Keratinocyte (primary cell): ENCODE results near the gene VPS18. TPM values are rescaled to one million over a fixed set of nuclear protein-coding genes. Genes with fewer than 3 reads are reported as not detected.

Source experiments
- DNase-seq: peaks from one replicate; pipeline ENCODE4 v3.0.0-alpha.2; 2011; ENCODE audit warnings: low read depth, missing footprints, low spot score
- FAIRE-seq: peaks from 2 replicates; lab custom pipeline; 2011; peaks lifted over from hg19 to GRCh38; lab: Jason Lieb, UNC
- H2AFZ ChIP-seq: 2 replicates; pipeline ENCODE4 v1.6.0; 2012; ENCODE audit warnings: low read length, control low read depth, inconsistent platforms; ENCODE audit not compliant: control insufficient read depth
- H3K27ac ChIP-seq: 2 replicates; pipeline ENCODE4 v1.5.1; 2011; ENCODE audit warnings: low read length; ENCODE audit not compliant: control insufficient read depth, insufficient read depth
- H3K27me3 ChIP-seq: 3 replicates; pipeline ENCODE4 v1.6.0; 2011; ENCODE audit warnings: low read length; ENCODE audit not compliant: control insufficient read depth, insufficient read depth; ENCODE audit errors: extremely low read depth
- H3K36me3 ChIP-seq, 2 experiments: 2 replicates in 1 of 2; 3 replicates in 1 of 2; pipeline ENCODE4 v1.5.1; 2011; ENCODE audit warnings: low read length in 2 of 2, mild to moderate bottlenecking in 1 of 2; ENCODE audit not compliant: control insufficient read depth in 2 of 2, insufficient read depth in 2 of 2; ENCODE audit errors: extremely low read depth in 1 of 2
- H3K4me1 ChIP-seq: 3 replicates; pipeline ENCODE4 v1.5.1; 2011; ENCODE audit warnings: low read length; ENCODE audit not compliant: control insufficient read depth, insufficient read depth; ENCODE audit errors: extremely low read depth
- H3K4me2 ChIP-seq: 3 replicates; pipeline ENCODE4 v1.6.0; 2011; ENCODE audit warnings: low read depth, low read length; ENCODE audit not compliant: control insufficient read depth, insufficient read depth; ENCODE audit errors: extremely low read depth
- H3K4me3 ChIP-seq, 3 experiments: fragments of 200-600 bp in 1 of 3; sonication (generic) in 1 of 3; 2 replicates in 2 of 3; 3 replicates in 1 of 3; pipeline ENCODE4 v1.5.1; 2011 to 2016; ENCODE audit warnings: low read length in 3 of 3, mild to moderate bottlenecking in 3 of 3, control low read depth in 2 of 3, inconsistent platforms in 1 of 3, low read depth in 1 of 3, mixed read lengths in 1 of 3, mixed run types in 1 of 3, moderate library complexity in 1 of 3; ENCODE audit not compliant: control insufficient read depth in 2 of 3, insufficient read depth in 2 of 3; ENCODE audit errors: extremely low read depth in 1 of 3
- H3K79me2 ChIP-seq: 2 replicates; pipeline ENCODE4 v1.6.0; 2012; ENCODE audit warnings: low read length; ENCODE audit not compliant: control insufficient read depth, insufficient read depth
- H3K9ac ChIP-seq: 3 replicates; pipeline ENCODE4 v1.6.0; 2011; ENCODE audit warnings: low read length; ENCODE audit not compliant: control insufficient read depth, insufficient read depth; ENCODE audit errors: extremely low read depth
- H3K9me1 ChIP-seq: 3 replicates; pipeline ENCODE4 v1.6.0; 2011; ENCODE audit warnings: low read length; ENCODE audit not compliant: control insufficient read depth, insufficient read depth; ENCODE audit errors: extremely low read depth
- H3K9me3 ChIP-seq: 2 replicates; pipeline ENCODE4 v1.5.1; 2012; ENCODE audit warnings: low read depth, low read length; ENCODE audit not compliant: control insufficient read depth
- H4K20me1 ChIP-seq: 3 replicates; pipeline ENCODE4 v1.6.0; 2011; ENCODE audit warnings: low read length; ENCODE audit not compliant: control insufficient read depth, insufficient read depth; ENCODE audit errors: extremely low read depth
- EZH2 ChIP-seq: IDR thresholded peaks from one replicate; pipeline ENCODE4 v1.6.1; 2012; ENCODE audit warnings: inconsistent platforms, mild to moderate bottlenecking, low read length, moderate library complexity
- dilution Hi-C: fragments of 300-500 bp; cut with MboI; formaldehyde crosslinking; loops from one replicate; pipeline ENCODE4 v1.7.0; 2020; ENCODE audit warnings: low sequenced_read_pairs; ENCODE audit not compliant: extremely low pct_ligation_motif_present
- polyA plus RNA-seq, 5 experiments: library from polyadenylated mRNA; depleted of rRNA in 3 of 5; stranded (reverse) in 3 of 5; stranded (forward) in 1 of 5; unstranded in 1 of 5; fragments of >200 nt; gene quantifications; 1 replicate in 1 of 5; 2 replicates in 3 of 5; 3 replicates in 1 of 5; pipeline versions ENCODE4 v1.2.1 to v1.2.3, GENCODE V29; 2011 to 2012; ENCODE audit warnings: missing spikeins in 2 of 5, low read depth in 1 of 5, low replicate concordance in 1 of 5
- TF ChIP-seq, protein P1 (sequence below), 3 experiments: IDR thresholded peaks in 1 of 3; conservative IDR thresholded peaks in 1 of 3; optimal IDR thresholded peaks in 1 of 3; 2 replicates in 2 of 3; 3 replicates in 1 of 3; pipeline versions ENCODE3 to v1.5.1; 2011; ENCODE audit warnings: low read length in 3 of 3, mild to moderate bottlenecking in 3 of 3, moderate library complexity in 2 of 3, control low read depth in 1 of 3, inconsistent platforms in 1 of 3; ENCODE audit not compliant: insufficient read depth in 2 of 3; ENCODE audit errors: extremely low read depth in 1 of 3

Gene VPS18
- polyA plus RNA-seq, 1 donor (not counting 4 experiments of a cell fraction or from before 2014, with no cell fraction given) = 11.6 TPM

DNA sequence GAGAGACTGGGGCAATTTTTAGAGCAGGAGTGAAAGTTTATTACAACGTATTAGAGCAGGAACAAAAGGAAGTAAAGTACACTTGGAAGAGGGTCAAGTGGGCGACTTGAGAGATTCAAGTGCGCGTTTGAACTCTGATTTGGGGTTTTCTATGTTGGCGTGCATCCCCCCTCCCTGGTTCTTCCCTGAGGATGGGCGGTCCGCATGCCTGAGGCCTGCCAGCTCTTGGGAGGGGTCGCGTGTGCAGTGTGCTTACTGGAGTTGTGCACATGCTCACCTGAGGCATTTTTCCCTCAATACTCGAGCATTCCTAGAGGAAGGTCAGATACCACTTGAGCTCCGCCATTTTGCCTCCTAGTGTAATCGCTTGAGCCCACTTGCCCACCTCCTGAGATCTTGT lies 48.6 kb downstream of the VPS18 start:
- H3K36me3 ChIP-seq = no peaks in the 10 kb centered on the region
- no peak overlapping the region for H2AFZ ChIP-seq
- FAIRE-seq (no peak), DNase-seq (no peak)
- H4K20me1 ChIP-seq = no peaks in the 10 kb centered on the region
- peaks cover 32% of the 10 kb centered on the region for H3K27me3 ChIP-seq
- no peak overlapping the region for H3K4me3 ChIP-seq
- dilution Hi-C loops = no loop called here
- no peaks in the 10 kb centered on the region for H3K79me2 ChIP-seq
- peaks cover 6% of the 10 kb centered on the region for H3K4me1 ChIP-seq
- H3K9me3 ChIP-seq = no peaks in the 10 kb centered on the region
- no peak overlapping the region for H3K9ac ChIP-seq
- H3K27ac ChIP-seq = no peak overlapping the region
- no peaks in the 10 kb centered on the region for H3K9me1 ChIP-seq
- TF ChIP-seq, protein P1, sequence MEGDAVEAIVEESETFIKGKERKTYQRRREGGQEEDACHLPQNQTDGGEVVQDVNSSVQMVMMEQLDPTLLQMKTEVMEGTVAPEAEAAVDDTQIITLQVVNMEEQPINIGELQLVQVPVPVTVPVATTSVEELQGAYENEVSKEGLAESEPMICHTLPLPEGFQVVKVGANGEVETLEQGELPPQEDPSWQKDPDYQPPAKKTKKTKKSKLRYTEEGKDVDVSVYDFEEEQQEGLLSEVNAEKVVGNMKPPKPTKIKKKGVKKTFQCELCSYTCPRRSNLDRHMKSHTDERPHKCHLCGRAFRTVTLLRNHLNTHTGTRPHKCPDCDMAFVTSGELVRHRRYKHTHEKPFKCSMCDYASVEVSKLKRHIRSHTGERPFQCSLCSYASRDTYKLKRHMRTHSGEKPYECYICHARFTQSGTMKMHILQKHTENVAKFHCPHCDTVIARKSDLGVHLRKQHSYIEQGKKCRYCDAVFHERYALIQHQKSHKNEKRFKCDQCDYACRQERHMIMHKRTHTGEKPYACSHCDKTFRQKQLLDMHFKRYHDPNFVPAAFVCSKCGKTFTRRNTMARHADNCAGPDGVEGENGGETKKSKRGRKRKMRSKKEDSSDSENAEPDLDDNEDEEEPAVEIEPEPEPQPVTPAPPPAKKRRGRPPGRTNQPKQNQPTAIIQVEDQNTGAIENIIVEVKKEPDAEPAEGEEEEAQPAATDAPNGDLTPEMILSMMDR (optimal IDR thresholded peaks at IDR 0.05 in 1 of 3, IDR thresholded peaks at IDR 0.05 in 1 of 3, conservative IDR thresholded peaks at IDR 0.05 in 1 of 3; ENCODE audit: extremely low read depth in 1 of 3, insufficient read depth in 2 of 3, low read length in 3 of 3) = no peak
- TF ChIP-seq EZH2 = no peak
- no peak overlapping the region for H3K4me2 ChIP-seq

GRCh38 chr15:40943764-40944365 lies 49.6 kb downstream of the VPS18 start:
- H3K27me3 ChIP-seq = peaks cover 32% of the 10 kb centered on the region
- no peaks in the 10 kb centered on the region for H4K20me1 ChIP-seq
- H3K27ac ChIP-seq = no peak overlapping the region
- no peak for TF ChIP-seq EZH2
- TF ChIP-seq, protein P1 (optimal IDR thresholded peaks at IDR 0.05 in 1 of 3, IDR thresholded peaks at IDR 0.05 in 1 of 3, conservative IDR thresholded peaks at IDR 0.05 in 1 of 3; ENCODE audit: extremely low read depth in 1 of 3, insufficient read depth in 2 of 3, low read length in 3 of 3) = no peak
- H3K79me2 ChIP-seq = no peaks in the 10 kb centered on the region
- dilution Hi-C loops = no loop called here
- no peaks in the 10 kb centered on the region for H3K9me3 ChIP-seq
- no peak overlapping the region for H3K4me3 ChIP-seq
- H2AFZ ChIP-seq = no peak overlapping the region
- peaks cover 6% of the 10 kb centered on the region for H3K4me1 ChIP-seq
- H3K36me3 ChIP-seq = no peaks in the 10 kb centered on the region
- FAIRE-seq (no peak), DNase-seq (no peak)
- no peak overlapping the region for H3K4me2 ChIP-seq
- no peaks in the 10 kb centered on the region for H3K9me1 ChIP-seq
- H3K9ac ChIP-seq = no peak overlapping the region
